ENCODE results near the gene PROK2. TPM values are rescaled to one million over a fixed set of nuclear protein-coding genes. Genes with fewer than 3 reads are reported as not detected.

Gene PROK2

DNA sequence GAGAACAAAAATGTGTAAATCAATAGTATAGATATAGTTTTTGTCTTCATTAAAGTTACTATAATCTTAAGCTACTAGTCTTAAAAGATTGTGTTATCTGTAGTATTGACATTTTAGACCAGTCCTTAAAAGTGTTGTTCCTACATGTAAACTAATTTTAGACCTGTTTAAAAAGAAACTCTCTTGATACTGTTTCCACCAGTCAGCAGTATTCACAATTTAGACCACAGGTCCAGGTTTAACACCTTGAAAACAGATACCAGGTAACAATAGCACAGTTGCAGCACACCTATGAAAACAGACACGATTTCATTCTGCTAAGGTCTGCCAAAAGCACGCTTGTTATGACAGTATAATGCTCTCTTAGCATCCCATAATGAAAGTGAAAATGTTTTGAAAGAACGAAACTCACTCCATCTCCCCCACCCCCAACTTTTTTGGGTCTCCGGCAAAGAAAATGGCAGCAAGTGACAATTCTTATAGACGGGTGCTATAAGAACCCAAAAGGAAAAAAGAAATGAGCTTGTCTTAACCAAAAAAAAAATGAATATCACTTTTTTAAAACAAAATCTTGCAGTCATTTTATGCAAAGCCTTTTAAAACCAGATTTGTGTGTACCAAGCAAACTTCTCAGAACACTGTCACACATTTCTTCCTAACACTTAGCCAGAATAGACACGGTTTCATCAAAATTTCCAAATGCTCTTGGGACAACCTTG is 61.3 kb downstream of the PROK2 start:
- Histone ChIP-seq H2AFZ (ENCODE audit: low read length) (no peak overlapping the region), H3K18ac (ENCODE audit: low read length) (no peak overlapping the region), H2BK120ac (ENCODE audit: low read depth, low read length) (no peak overlapping the region), H3K9ac (ENCODE audit: low read depth, low read length, poor library complexity) (no peak overlapping the region), H3K4me1 (ENCODE audit: control insufficient read depth in 2 of 2, insufficient read depth in 1 of 2, low read depth in 1 of 2, low read length in 2 of 2) (peaks cover 2 to 8% of the 10 kb centered on the region in 2 donors), H4K91ac (ENCODE audit: low read depth, low read length, poor library complexity) (no peak overlapping the region), H2AK5ac (ENCODE audit: low read depth, low read length) (no peak overlapping the region), H2BK5ac (ENCODE audit: low read length) (no peak overlapping the region), H2BK12ac (ENCODE audit: low read length) (no peak overlapping the region), H3K9me3 (replicated peaks in 1 of 2; ENCODE audit: control insufficient read depth in 2 of 2, insufficient read depth in 1 of 2, low read depth in 1 of 2, low read length in 2 of 2) (no peaks in the 10 kb centered on the region), H3K27ac (replicated peaks; ENCODE audit: low read length) (no peak overlapping the region), H3K4me2 (ENCODE audit: insufficient read depth, low read length, poor library complexity, severe bottlenecking) (no peak overlapping the region), H3K36me3 (replicated peaks in 1 of 2; ENCODE audit: control insufficient read depth in 2 of 2, insufficient read depth in 2 of 2, low read length in 2 of 2) (no peaks in the 10 kb centered on the region), H2BK15ac (ENCODE audit: low read length) (no peak overlapping the region), H3K14ac (ENCODE audit: low read length) (no peak overlapping the region), H3K23ac (ENCODE audit: low read depth, low read length, poor library complexity) (no peak overlapping the region), H3K27me3 (ENCODE audit: control insufficient read depth in 3 of 3, insufficient read depth in 3 of 3, low read depth in 1 of 3, low read length in 3 of 3) (peaks cover 0 to 70% (median 17%) of the 10 kb centered on the region in 3 experiments), H4K8ac (ENCODE audit: low read depth, low read length) (no peak overlapping the region), H3K4me3 (ENCODE audit: low read length in 2 of 2) (no peak overlapping the region), H3K4ac (ENCODE audit: low read length) (no peak overlapping the region), H3K79me1 (ENCODE audit: low read depth, low read length) (peaks cover 2% of the 10 kb centered on the region)
- WGBS, 2 donors (ENCODE audit: extremely low coverage in 2 of 2, insufficient read length in 2 of 2, insufficient replicate concordance in 1 of 2), result no CpG with 5 or more reads among the region's 6 CpGs
- DNase-seq (ENCODE audit: low spot score), result no peak

DNA sequence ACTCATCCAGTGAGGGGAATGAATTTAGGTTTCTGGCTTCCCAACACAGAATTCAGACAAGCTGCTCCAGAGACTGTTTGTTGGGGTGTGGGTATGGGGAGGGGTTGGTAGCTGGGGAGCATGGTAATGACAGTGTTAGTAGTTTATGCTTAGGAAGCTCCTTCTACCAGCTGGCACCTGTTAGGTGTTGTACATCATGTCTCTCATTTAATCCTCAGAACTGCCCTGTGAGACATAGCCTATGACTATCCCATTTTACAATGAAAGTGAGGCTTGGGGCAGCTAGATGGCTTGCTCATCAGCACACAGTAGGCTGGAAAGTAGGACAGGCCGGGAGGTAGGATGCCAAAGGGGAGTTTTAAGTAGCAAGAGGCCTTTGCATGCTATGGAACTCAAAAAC is 62.3 kb downstream of the PROK2 start:
- no peak overlapping the region for H3K9ac ChIP-seq (ENCODE audit: low read depth, low read length, poor library complexity)
- no peak overlapping the region for H2BK5ac ChIP-seq (ENCODE audit: low read length)
- H3K4me1 ChIP-seq (ENCODE audit: control insufficient read depth in 2 of 2, insufficient read depth in 1 of 2, low read depth in 1 of 2, low read length in 2 of 2), result peaks cover 2 to 7% of the 10 kb centered on the region in 2 donors
- no CpG with 5 or more reads among the region's 1 CpG for WGBS, 2 donors (ENCODE audit: extremely low coverage in 2 of 2, insufficient read length in 2 of 2, insufficient replicate concordance in 1 of 2)
- DNase-seq (ENCODE audit: low spot score), result no peak
- no peak overlapping the region for H3K4ac ChIP-seq (ENCODE audit: low read length)
- H3K27me3 ChIP-seq (ENCODE audit: control insufficient read depth in 3 of 3, insufficient read depth in 3 of 3, low read depth in 1 of 3, low read length in 3 of 3), result peaks cover 0 to 68% (median 17%) of the 10 kb centered on the region in 3 experiments
- no peak overlapping the region for H3K4me2 ChIP-seq (ENCODE audit: insufficient read depth, low read length, poor library complexity, severe bottlenecking)
- no peak overlapping the region for H2BK15ac ChIP-seq (ENCODE audit: low read length)
- no peak overlapping the region for H4K91ac ChIP-seq (ENCODE audit: low read depth, low read length, poor library complexity)
- no peak overlapping the region for H2AFZ ChIP-seq (ENCODE audit: low read length)
- H3K4me3 ChIP-seq (ENCODE audit: low read length in 2 of 2), result no peak overlapping the region
- H3K27ac ChIP-seq (replicated peaks; ENCODE audit: low read length), result no peak overlapping the region
- H3K79me1 ChIP-seq (ENCODE audit: low read depth, low read length), result peaks cover 2% of the 10 kb centered on the region
- no peak overlapping the region for H3K23ac ChIP-seq (ENCODE audit: low read depth, low read length, poor library complexity)
- no peak overlapping the region for H3K18ac ChIP-seq (ENCODE audit: low read length)
- H4K8ac ChIP-seq (ENCODE audit: low read depth, low read length), result no peak overlapping the region
- H3K14ac ChIP-seq (ENCODE audit: low read length), result no peak overlapping the region
- no peaks in the 10 kb centered on the region for H3K9me3 ChIP-seq (replicated peaks in 1 of 2; ENCODE audit: control insufficient read depth in 2 of 2, insufficient read depth in 1 of 2, low read depth in 1 of 2, low read length in 2 of 2)
- H2BK120ac ChIP-seq (ENCODE audit: low read depth, low read length), result no peak overlapping the region
- no peak overlapping the region for H2AK5ac ChIP-seq (ENCODE audit: low read depth, low read length)
- H2BK12ac ChIP-seq (ENCODE audit: low read length), result no peak overlapping the region
- no peaks in the 10 kb centered on the region for H3K36me3 ChIP-seq (replicated peaks in 1 of 2; ENCODE audit: control insufficient read depth in 2 of 2, insufficient read depth in 2 of 2, low read length in 2 of 2)

Small RNAs within 50 kb of the gene (small RNA-seq; reads per million reads assigned to genes)
- not detected for gene RN7SL271P (ENCODE audit: insufficient read depth)
